ENCODE results near the gene PSMC5.

GRCh38 chr17:63830904-63831491 lies 3.8 kb downstream of the PSMC5 start:
- TF ChIP-seq CTCF (IDR thresholded peaks at IDR 0.05; ENCODE audit: low read depth, low read length, missing input control) (no peak), RAD21 (IDR thresholded peaks at IDR 0.05) (no peak), YY1 (IDR thresholded peaks at IDR 0.05) (no peak), REST (IDR thresholded peaks at IDR 0.05) (no peak), MAX (IDR thresholded peaks at IDR 0.05) (no peak), TAF1 (conservative IDR thresholded peaks at IDR 0.05) (no peak), JUND (IDR thresholded peaks at IDR 0.05) (no peak)
